Bone marrow (tissue), 2 donors: ENCODE measurements around the gene CFAP221.

ENCODE experiments used
- DNase-seq, 2 donors: peaks; one replicate each; lab custom pipeline; 2025; lab: John Stamatoyannopoulos, UW

The CFAP221 gene

GRCh38 chr2:119680457-119681202, 136.4 kb downstream of the CFAP221 start:
- no peak for DNase-seq

- no peak for DNase-seq
Observed at GRCh38 chr2:119681203-119681867, 137.1 kb downstream of the CFAP221 start.

- DNase-seq, result no peak
Observed at GRCh38 chr2:119681868-119682220, 137.6 kb downstream of the CFAP221 start.

- no peak for DNase-seq
Observed at GRCh38 chr2:119682578-119682977, 138.3 kb downstream of the CFAP221 start.

- DNase-seq, result no peak
Observed at GRCh38 chr2:119683074-119683712, 138.9 kb downstream of the CFAP221 start.

- DNase-seq, result no peak
Observed at GRCh38 chr2:119683713-119684443, 139.6 kb downstream of the CFAP221 start.

- no peak for DNase-seq
Observed at GRCh38 chr2:119684518-119684917, 140.3 kb downstream of the CFAP221 start.

- DNase-seq, result no peak
Observed at GRCh38 chr2:119688616-119689015, 144.4 kb downstream of the CFAP221 start.

GRCh38 chr2:119689218-119689617, 145.0 kb downstream of the CFAP221 start:
- no peak for DNase-seq

GRCh38 chr2:119691189-119691588, 146.9 kb downstream of the CFAP221 start:
- DNase-seq, result no peak

GRCh38 chr2:119691651-119692245, 147.5 kb downstream of the CFAP221 start:
- DNase-seq, result no peak

GRCh38 chr2:119692310-119692709, 148.1 kb downstream of the CFAP221 start:
- no peak for DNase-seq

- no peak for DNase-seq
Observed at GRCh38 chr2:119692954-119693353, 148.7 kb downstream of the CFAP221 start.

GRCh38 chr2:119693567-119693966, 149.3 kb downstream of the CFAP221 start:
- DNase-seq, result no peak

- DNase-seq, result no peak
Observed at GRCh38 chr2:119693967-119694366, 149.7 kb downstream of the CFAP221 start.

GRCh38 chr2:119694470-119694844, 150.2 kb downstream of the CFAP221 start:
- no peak for DNase-seq

- DNase-seq, result no peak
Observed at GRCh38 chr2:119694845-119695521, 150.7 kb downstream of the CFAP221 start.

- DNase-seq, result no peak
Observed at GRCh38 chr2:119696005-119696404, 151.8 kb downstream of the CFAP221 start.

- DNase-seq, result no peak
Observed at GRCh38 chr2:119696494-119697030, 152.3 kb downstream of the CFAP221 start.

GRCh38 chr2:119697290-119698020, 153.2 kb downstream of the CFAP221 start:
- DNase-seq, result no peak

- no peak for DNase-seq
Observed at GRCh38 chr2:119698246-119698645, 154.0 kb downstream of the CFAP221 start.
